Breast epithelium (tissue), 3 donors: ENCODE data around the gene PPFIA3.

Source experiments
- CTCF ChIP-seq, 3 donors: fragments of 450-650 bp; IDR thresholded peaks; one replicate each; pipeline ENCODE4 v1.5.1; 2016 to 2017; ENCODE audit warnings: antibody characterized with exemption in 3 of 3, mild to moderate bottlenecking in 3 of 3, moderate library complexity in 3 of 3
- POLR2A ChIP-seq: fragments of 450-650 bp; IDR thresholded peaks from one replicate; pipeline ENCODE4 v1.6.1; 2016; ENCODE audit warnings: antibody characterized with exemption, mild to moderate bottlenecking, moderate library complexity

DNA sequence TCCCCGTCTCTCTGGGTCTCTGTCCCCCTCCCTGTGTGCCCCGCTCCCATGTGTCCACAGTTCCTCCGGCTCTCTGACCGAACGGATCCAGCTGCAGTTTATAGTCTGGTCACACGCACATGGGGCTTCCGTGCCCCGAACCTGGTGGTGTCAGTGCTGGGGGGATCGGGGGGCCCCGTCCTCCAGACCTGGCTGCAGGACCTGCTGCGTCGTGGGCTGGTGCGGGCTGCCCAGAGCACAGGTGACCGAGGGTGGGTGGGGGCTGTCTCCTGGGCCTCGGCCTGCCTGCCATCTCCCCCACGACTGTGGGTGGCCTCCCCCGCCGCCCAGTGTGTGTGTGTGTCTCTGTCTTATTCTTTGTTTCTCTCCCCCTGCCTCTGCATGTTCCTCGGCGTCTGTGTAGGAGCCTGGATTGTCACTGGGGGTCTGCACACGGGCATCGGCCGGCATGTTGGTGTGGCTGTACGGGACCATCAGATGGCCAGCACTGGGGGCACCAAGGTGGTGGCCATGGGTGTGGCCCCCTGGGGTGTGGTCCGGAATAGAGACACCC is 48.6 kb downstream of the PPFIA3 start:
- TF ChIP-seq CTCF (IDR thresholded peaks at IDR 0.05) (no peak), POLR2A (no peak)
